Measurements from ENCODE around the gene PARD3.
A peak's percentile ranks its signal among the peaks of the same experiment; 100 is the strongest.
"Not testable (repeated sequence)": the region's sequence is repeated elsewhere in the genome, so short reads cannot be mapped to it uniquely, and the experiment has no call there.

PARD3 gene

GRCh38 chr10:34280599-34281374 is 534.3 kb downstream of the PARD3 start:
- no peak for DNase-seq

GRCh38 chr10:34275626-34276130 is 539.4 kb downstream of the PARD3 start:
- DNase-seq: no peak

- no peak for DNase-seq
These were observed 540.2 kb downstream of the PARD3 start for GRCh38 chr10:34274906-34275305.

- no peak for DNase-seq
These were observed 541.8 kb downstream of the PARD3 start for GRCh38 chr10:34273340-34273739.

DNA sequence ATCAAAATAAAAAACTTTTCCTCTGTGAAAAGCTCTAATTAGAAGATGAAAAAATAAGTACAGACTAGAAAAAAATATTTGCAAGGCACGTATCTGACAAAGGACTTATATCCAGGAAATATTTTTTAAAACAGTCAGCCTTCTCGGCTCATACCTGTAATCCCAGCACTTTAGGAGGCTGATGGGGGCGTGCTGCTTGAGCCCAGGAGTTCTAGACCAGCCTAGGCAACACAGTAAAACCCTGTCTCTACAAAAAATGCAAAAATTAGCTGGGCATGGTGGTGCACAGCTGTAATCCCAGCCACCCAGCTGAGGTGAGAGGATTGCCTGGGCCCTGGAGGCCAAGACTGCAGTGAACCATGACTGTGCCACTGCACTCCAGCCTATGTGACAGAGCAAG is 542.8 kb downstream of the PARD3 start:
- no peak for DNase-seq

DNA sequence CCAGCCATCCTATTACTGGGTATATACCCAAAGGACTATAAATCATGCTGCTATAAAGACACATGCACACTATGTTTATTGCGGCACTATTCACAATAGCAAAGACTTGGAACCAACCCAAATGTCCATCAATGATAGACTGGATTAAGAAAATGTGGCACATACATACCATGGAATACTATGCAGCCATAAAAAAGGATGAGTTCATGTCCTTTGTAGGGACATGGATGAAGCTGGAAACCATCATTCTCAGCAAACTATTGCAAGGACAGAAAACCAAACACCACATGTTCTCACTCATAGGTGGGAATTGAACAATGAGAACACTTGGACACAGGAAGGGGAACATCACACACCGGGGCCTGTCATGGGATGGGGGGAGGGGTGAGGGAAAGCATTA is 546.7 kb downstream of the PARD3 start:
- DNase-seq: not testable (repeated sequence)

DNA sequence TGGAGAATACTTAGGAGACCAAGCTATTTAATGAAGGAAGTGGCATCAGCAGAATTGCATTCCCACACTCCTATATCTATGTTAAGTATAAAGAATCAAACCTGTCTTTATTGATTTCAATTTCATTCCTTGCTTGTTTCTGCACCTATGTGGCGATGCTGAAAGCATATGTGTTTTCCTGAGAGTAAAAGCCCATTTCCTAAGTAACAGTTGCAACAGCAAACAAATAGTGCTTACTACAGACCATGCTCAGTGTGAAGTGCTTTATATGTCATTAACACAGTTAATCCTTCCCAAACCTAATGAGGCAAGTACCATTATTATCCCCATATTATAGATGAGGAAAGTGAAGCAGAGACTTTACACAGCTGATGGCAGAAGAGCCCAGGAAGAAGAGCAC is 552.1 kb downstream of the PARD3 start:
- no peak for DNase-seq

- no peak for DNase-seq
These were observed 554.2 kb downstream of the PARD3 start for GRCh38 chr10:34260904-34261303.

DNA sequence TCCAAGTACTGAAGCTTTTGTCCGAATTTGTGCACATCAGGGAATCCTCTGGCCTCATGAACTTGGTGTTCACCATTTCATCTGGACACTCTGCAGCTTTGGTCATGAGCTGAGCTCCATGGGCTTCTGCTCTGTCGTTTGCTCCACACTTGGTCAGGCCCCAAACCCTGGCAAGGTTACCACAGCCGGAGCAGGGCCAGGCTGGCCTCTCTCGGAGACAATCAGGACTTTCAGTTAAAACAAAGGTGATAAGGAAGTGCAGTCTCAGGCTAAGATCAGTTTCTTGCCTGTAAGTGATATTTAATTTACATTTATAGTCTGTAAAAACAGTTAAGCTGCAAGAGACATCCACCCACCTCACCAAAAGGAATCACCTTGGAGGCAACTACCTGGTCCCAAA is 558.9 kb downstream of the PARD3 start:
- DNase-seq: no peak

DNA sequence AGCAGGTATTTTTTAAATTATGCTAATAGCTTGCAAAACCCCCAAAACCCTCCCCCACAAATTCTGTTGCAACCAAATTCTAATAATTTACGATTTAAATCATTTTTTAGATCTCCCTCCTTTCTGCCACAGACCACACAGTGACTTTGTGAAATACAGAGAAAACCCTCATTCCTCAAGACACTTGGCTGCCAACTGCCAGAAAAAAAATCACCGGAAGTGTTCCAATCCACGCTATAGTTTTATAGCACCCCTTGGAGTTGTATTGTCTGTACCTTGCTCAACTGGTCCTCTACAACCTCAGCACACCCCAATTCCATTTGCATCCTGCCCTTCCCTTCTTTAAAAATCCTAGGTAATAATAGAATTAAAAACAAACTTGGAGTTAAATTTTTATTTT is 560.1 kb downstream of the PARD3 start:
- DNase-seq: no peak

DNA sequence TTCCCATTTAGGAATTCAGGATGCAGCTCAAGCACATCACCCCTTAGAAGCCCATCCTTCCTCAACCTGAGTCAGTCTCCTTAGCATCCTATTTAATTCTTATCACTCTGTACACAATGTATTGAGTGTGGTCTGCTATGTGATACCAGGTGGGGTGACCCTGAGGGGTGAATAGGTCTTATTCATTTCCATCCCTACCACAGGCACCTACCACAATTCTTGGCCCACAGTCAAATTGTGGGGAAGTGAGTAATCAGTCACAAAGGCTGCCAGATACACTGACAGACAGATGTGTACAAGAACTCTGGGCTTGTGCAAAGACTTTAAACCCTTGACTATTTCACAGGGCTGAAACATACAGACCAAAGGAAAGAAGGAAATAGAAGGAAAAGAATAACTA is 560.5 kb downstream of the PARD3 start:
- DNase-seq: peak; percentile 62

GRCh38 chr10:34252111-34252510 is 563.0 kb downstream of the PARD3 start:
- no peak for DNase-seq

GRCh38 chr10:34251177-34251576 is 563.9 kb downstream of the PARD3 start:
- no peak for DNase-seq

GRCh38 chr10:34250722-34251121 is 564.4 kb downstream of the PARD3 start:
- no peak for DNase-seq

- no peak for DNase-seq
These were observed 565.5 kb downstream of the PARD3 start for GRCh38 chr10:34249634-34250033.

GRCh38 chr10:34247560-34247959 is 567.5 kb downstream of the PARD3 start:
- DNase-seq: no peak

DNA sequence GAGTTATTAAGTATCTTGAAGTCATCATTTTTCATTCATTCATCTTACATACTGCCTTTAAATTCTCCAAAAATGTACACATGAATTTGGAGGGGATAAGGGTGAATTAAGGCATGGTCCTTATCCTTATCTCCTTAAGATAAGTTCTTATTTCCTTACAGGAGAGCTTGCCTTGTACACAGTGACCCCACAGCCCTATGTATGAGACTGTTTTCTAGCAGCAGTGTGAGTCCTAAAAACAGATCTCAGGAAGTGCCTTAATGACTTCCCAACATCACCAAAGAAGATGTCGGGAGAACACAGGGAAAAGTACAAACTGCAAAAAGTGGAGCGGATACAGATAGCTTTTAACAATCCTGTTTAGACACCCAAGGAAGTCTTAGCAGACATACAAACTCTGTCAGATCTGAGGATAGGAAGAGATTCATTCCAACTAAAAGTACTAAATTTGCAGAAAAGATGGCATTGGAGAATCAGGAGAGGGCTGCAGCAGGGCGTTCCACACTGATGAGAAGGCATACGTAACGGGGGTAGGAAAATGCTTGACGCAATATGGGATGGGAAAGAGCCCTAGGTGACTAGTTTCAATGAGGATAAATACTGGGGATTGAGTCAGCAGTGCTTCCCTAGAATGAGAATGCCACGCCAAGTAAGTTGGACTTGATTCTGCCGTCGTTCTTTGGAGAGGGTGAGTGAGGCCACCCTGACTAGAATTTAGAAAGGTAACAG is 570.2 kb downstream of the PARD3 start:
- no peak for DNase-seq

DNA sequence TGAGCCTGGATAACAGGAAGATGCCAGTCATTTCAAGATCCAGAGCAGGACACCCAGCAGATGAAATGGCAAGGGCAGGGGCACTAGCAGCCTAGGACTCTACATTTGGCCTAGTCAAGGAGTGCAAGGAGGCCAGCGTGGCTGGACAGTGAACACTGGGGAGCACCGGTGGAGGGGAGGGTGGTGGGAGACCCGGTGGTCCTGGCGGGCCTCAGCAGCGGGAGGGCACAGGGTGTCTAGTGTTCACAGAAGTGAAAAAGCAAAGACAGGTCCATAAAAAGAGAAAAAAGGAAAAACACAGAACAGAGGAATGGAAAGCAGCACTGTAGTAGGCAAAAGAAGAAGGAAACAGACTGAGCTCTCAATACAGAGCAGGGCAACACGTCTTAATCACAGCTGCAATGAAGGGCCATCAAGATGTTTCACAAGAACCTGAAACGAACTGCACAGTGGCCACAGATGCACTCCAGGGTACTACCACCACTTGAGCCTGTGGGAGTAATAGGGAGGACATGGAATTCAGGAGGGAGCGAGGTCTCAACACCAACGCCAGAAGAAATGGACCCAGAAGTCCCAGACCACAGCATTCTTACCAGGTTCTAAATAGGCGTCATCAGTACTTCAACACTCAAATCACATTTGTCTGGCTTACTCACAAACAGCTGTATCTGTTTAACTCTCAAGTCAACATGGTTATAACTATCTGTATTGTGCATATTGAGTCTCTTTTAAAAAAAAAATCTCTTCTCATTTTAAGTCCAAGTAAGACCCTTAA is 573.7 kb downstream of the PARD3 start:
- no peak for DNase-seq

- DNase-seq: no peak
These were observed 575.1 kb downstream of the PARD3 start for GRCh38 chr10:34240039-34240438.

DNA sequence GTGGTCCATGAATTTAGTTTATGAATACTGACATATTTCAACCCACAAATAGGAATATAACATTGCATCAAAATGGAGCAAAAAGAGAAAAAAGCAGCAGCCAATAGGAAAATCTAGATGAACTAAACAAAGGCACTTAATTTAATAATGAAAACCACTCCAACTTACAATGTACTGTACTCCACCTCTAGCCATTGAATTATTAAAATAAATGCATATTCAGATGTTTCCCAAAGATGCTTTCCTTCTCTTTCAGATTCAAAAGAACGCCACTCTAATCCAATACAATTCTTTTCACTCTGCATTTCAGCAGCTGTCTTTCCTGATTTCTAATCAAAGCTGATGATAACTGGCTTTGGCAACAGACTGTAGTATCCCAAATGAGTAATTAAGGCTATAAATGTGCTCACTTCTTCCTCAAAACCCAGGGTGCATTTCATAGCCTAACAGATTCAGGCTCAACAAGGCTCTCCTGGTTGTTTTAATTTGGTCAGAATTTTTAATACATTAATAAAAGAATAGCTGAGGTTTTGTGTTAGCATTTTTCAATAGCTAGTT is 577.1 kb downstream of the PARD3 start:
- no peak for DNase-seq

DNA sequence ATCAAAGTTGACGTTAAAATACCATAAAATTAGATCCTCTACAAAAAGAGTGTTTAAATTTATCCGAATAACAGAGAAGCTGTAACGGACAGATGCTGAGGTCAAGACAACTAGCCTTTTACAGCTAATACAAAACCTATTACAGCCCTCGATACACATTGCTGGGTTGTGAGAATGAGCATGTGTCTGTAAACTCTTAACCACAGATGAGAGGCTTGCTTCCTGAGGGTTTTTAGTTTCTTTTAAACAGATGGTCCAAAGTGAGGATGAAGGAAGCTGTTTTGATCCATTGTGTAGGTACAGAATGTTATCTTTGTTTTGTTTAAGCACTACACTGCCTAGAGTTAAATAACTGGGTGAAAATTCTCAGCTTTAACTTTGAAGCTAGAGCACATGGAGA is 578.2 kb downstream of the PARD3 start:
- DNase-seq: no peak

DNA sequence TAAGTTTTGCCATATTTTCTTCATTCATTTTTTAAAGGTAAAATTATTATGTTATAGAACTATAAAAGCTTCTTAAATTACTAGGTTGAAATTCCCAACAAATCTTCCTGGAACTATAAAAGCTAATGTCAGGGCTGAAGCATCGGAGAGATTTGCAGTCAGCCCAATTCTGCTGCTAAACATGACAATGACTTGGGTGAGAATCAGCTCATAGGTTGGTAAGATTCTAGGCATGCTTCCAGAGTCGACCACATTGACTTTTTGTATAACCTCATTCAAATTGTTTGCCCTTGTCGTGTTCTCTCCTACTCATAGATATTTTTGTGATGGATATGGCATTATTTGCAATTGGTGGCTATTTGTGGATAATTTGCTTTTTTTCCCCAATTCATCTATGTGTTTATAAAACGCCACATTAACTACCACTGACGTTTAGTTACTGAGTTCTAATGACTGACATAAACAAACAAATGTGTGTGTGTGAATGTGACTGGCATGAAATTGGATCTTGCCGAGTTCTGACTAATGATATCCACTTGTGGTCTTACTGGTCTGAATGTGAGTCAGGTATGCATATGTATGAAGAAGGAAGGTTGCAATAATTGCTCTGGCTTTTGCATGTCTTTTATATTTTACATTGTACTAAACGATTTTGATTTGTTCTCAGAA is 579.8 kb downstream of the PARD3 start:
- no peak for DNase-seq

- no peak for DNase-seq
These were observed 582.6 kb downstream of the PARD3 start for GRCh38 chr10:34232481-34232880.

Data from hematopoietic multipotent progenitor cell treated with erythropoietin and hydrocortisone succinate and interleukin-3 and kit ligand, for 8 days (in vitro differentiated cells).